ENCODE measurements around the gene HOXA13. TPM values are rescaled to one million over a fixed set of nuclear protein-coding genes. Genes with fewer than 3 reads are reported as not detected.

Gene HOXA13
- total and polyA plus RNA-seq, 10 of the 15 experiments (the other 5 are each of a cell fraction or from before 2014, with no cell fraction given): not detected

DNA sequence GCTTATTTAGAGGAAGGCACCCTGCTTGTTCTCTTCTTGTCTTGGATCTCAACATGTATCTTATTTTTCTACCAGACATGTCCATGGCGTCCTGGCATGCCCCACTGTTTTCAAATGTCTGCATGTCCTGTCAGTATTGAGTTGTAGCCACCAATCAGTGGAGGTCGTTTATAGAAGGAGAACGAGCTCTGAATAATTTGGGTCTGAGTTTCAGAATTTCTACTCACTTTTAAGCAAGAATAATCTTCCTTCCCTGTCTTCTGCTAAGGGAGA, 2.9 kb upstream of the HOXA13 start:
- intact Hi-C loops (cut with micrococcal nuclease; ENCODE audit: unreplicated experiment) (no loop called here), in situ Hi-C loops (cut with MboI) (loop anchor here (5.0 kb wide), 1 partner anchor 720 kb away; no protein-coding TSS in a partner anchor)
- FAIRE-seq: no peak
- Histone ChIP-seq H3K27ac (ENCODE audit: control insufficient read depth, insufficient read depth) (no peak overlapping the region), H3K79me2 (ENCODE audit: control insufficient read depth, insufficient read depth, low read length) (no peaks in the 10 kb centered on the region), H3K9me3 (replicated peaks; ENCODE audit: control insufficient read depth, insufficient read depth, low read length) (no peaks in the 10 kb centered on the region; the same call in 2 of the 3 replicates), H3K36me3 (ENCODE audit: control insufficient read depth in 2 of 2, insufficient read depth in 2 of 2, low read length in 1 of 2) (no peaks in the 10 kb centered on the region), H3K4me1 (ENCODE audit: control insufficient read depth, insufficient read depth, low read length) (no peaks in the 10 kb centered on the region; the same call in 1 of the 2 replicates), H3K27me3 (replicated peaks in 1 of 2; ENCODE audit: control insufficient read depth in 2 of 2, insufficient read depth in 2 of 2, low read length in 1 of 2) (peaks cover 32 to 54% of the 10 kb centered on the region in 2 experiments), H4K20me1 (ENCODE audit: control insufficient read depth, insufficient read depth) (no peaks in the 10 kb centered on the region), H3K9ac (ENCODE audit: control insufficient read depth, insufficient read depth, low read length) (no peak overlapping the region), H3K4me3 (no peak overlapping the region), H2AFZ (ENCODE audit: control insufficient read depth, low read depth, low read length) (no peak overlapping the region), H3K4me2 (ENCODE audit: control insufficient read depth, insufficient read depth) (no peak overlapping the region)
- CTCF ChIA-PET: interaction anchor here (1.3 kb wide), 1 partner anchor 403 kb away, joined by 3 read pairs; no protein-coding TSS in a partner anchor
- TF ChIP-seq SMAD1 (IDR thresholded peaks at IDR 0.05; ENCODE audit: low read depth, partially characterized antibody): no peak
- TF ChIP-seq MYB (IDR thresholded peaks at IDR 0.05; ENCODE audit: borderline replicate concordance, low read depth, low read length): no peak
- no peak for TF ChIP-seq TCF3 (IDR thresholded peaks at IDR 0.05; ENCODE audit: borderline replicate concordance, insufficient read depth, low read depth, low read length)
- no peak for TF ChIP-seq RAD21 (IDR thresholded peaks at IDR 0.05; ENCODE audit: insufficient read depth, low read depth, low read length)
- TF ChIP-seq, protein P1, sequence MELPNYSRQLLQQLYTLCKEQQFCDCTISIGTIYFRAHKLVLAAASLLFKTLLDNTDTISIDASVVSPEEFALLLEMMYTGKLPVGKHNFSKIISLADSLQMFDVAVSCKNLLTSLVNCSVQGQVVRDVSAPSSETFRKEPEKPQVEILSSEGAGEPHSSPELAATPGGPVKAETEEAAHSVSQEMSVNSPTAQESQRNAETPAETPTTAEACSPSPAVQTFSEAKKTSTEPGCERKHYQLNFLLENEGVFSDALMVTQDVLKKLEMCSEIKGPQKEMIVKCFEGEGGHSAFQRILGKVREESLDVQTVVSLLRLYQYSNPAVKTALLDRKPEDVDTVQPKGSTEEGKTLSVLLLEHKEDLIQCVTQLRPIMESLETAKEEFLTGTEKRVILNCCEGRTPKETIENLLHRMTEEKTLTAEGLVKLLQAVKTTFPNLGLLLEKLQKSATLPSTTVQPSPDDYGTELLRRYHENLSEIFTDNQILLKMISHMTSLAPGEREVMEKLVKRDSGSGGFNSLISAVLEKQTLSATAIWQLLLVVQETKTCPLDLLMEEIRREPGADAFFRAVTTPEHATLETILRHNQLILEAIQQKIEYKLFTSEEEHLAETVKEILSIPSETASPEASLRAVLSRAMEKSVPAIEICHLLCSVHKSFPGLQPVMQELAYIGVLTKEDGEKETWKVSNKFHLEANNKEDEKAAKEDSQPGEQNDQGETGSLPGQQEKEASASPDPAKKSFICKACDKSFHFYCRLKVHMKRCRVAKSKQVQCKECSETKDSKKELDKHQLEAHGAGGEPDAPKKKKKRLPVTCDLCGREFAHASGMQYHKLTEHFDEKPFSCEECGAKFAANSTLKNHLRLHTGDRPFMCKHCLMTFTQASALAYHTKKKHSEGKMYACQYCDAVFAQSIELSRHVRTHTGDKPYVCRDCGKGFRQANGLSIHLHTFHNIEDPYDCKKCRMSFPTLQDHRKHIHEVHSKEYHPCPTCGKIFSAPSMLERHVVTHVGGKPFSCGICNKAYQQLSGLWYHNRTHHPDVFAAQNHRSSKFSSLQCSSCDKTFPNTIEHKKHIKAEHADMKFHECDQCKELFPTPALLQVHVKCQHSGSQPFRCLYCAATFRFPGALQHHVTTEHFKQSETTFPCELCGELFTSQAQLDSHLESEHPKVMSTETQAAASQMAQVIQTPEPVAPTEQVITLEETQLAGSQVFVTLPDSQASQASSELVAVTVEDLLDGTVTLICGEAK (IDR thresholded peaks at IDR 0.05; ENCODE audit: borderline replicate concordance): no peak
- no peak for TF ChIP-seq NR2C2 (IDR thresholded peaks at IDR 0.05; ENCODE audit: borderline replicate concordance, control insufficient read depth, insufficient read length, low read depth)
- no peak for TF ChIP-seq KLF5 (IDR thresholded peaks at IDR 0.05; ENCODE audit: partially characterized antibody)
- no peak for TF ChIP-seq RBBP5 (conservative IDR thresholded peaks at IDR 0.05)
- no peak for TF ChIP-seq JUND (IDR thresholded peaks at IDR 0.05; ENCODE audit: low read depth, low read length)
- TF ChIP-seq EGR1 (IDR thresholded peaks at IDR 0.05; ENCODE audit: borderline replicate concordance in 1 of 2, low read depth in 2 of 2, low read length in 2 of 2): no peak
- TF ChIP-seq TCF12 (IDR thresholded peaks at IDR 0.05; ENCODE audit: low read depth, low read length): no peak
- TF ChIP-seq HCFC1 (IDR thresholded peaks at IDR 0.05; ENCODE audit: low read length): no peak
- TF ChIP-seq, protein P2, sequence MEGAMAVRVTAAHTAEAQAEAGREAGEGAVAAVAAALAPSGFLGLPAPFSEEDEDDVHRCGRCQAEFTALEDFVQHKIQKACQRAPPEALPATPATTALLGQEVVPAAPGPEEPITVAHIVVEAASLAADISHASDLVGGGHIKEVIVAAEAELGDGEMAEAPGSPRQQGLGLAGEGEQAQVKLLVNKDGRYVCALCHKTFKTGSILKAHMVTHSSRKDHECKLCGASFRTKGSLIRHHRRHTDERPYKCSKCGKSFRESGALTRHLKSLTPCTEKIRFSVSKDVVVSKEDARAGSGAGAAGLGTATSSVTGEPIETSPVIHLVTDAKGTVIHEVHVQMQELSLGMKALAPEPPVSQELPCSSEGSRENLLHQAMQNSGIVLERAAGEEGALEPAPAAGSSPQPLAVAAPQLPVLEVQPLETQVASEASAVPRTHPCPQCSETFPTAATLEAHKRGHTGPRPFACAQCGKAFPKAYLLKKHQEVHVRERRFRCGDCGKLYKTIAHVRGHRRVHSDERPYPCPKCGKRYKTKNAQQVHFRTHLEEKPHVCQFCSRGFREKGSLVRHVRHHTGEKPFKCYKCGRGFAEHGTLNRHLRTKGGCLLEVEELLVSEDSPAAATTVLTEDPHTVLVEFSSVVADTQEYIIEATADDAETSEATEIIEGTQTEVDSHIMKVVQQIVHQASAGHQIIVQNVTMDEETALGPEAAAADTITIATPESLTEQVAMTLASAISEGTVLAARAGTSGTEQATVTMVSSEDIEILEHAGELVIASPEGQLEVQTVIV (IDR thresholded peaks at IDR 0.05; ENCODE audit: borderline replicate concordance, partially characterized antibody): no peak
- RAD21 ChIA-PET (ENCODE audit: unreplicated experiment): interaction anchor here (0.6 kb wide), 1 partner anchor 1470 kb away, joined by 3 read pairs; no protein-coding TSS in a partner anchor
- SMC1A ChIA-PET (ENCODE audit: uncharacterized antibody, unreplicated experiment): interaction anchor here (0.7 kb wide), 1 partner anchor 469 kb away, joined by 3 read pairs; no protein-coding TSS in a partner anchor
- POLR2A ChIA-PET: no interaction called here
- WGBS (ENCODE audit: insufficient coverage, insufficient replicate concordance, low lambda C conversion rate, missing lambda C conversion rate): 0% methylated on average over 3 of the region's 3 CpGs
- ATAC-seq: no peak
- no TSS peak for BruUV-seq (replicated peaks)
- no peak for DNase-seq (ENCODE audit: low read depth, low spot score)
